Loucy (cell line): ENCODE results near the gene SMIM22.
A peak's percentile ranks its signal among the peaks of the same experiment; 100 is the strongest.

Experiments used
- H2AFZ ChIP-seq: fragments of 200-600 bp; sonication (generic); 2 replicates; pipeline ENCODE4 v1.6.0; 2016; ENCODE audit warnings: antibody characterized with exemption, mild to moderate bottlenecking, low read length, moderate library complexity
- H3F3A ChIP-seq: fragments of 200-600 bp; 2 replicates; pipeline ENCODE4 v1.6.0; 2016; ENCODE audit warnings: antibody characterized with exemption, low read depth, mild to moderate bottlenecking
- H3K27me3 ChIP-seq: fragments of 200-600 bp; sonication (generic); 2 replicates; pipeline ENCODE4 v1.6.1; 2014; ENCODE audit warnings: low read length, mild to moderate bottlenecking; ENCODE audit not compliant: insufficient read depth, poor library complexity, severe bottlenecking
- H3K36me3 ChIP-seq: fragments of 200-600 bp; sonication (generic); 2 replicates; pipeline ENCODE4 v1.6.1; 2016; ENCODE audit warnings: low read length; ENCODE audit not compliant: insufficient read depth
- H3K4me1 ChIP-seq: fragments of 200-600 bp; sonication (generic); 2 replicates; pipeline ENCODE4 v1.5.1; 2014; ENCODE audit warnings: low read length, mild to moderate bottlenecking; ENCODE audit not compliant: insufficient read depth, poor library complexity, severe bottlenecking
- H3K4me2 ChIP-seq: fragments of 200-600 bp; sonication (generic); 2 replicates; pipeline ENCODE4 v1.6.0; 2014; ENCODE audit warnings: antibody characterized with exemption, low read length, low read depth, mild to moderate bottlenecking; ENCODE audit not compliant: poor library complexity, severe bottlenecking
- H3K4me3 ChIP-seq: fragments of 200-600 bp; sonication (generic); 2 replicates; pipeline ENCODE4 v1.5.1; 2014; ENCODE audit warnings: low read length, mild to moderate bottlenecking, mixed read lengths; ENCODE audit not compliant: poor library complexity, severe bottlenecking
- H3K79me2 ChIP-seq: fragments of 200-600 bp; sonication (generic); 2 replicates; pipeline ENCODE4 v1.6.1; 2014; ENCODE audit warnings: low read length; ENCODE audit not compliant: insufficient read depth
- H3K9ac ChIP-seq: fragments of 200-600 bp; sonication (generic); 2 replicates; pipeline ENCODE4 v1.6.0; 2014; ENCODE audit warnings: mild to moderate bottlenecking, low read depth, low read length, moderate library complexity; ENCODE audit not compliant: poor library complexity, severe bottlenecking
- H3K9me2 ChIP-seq: fragments of 200-600 bp; sonication (generic); replicated peaks from 2 replicates; pipeline ENCODE4 v1.6.1; 2016; ENCODE audit warnings: low read depth, low read length, mixed read lengths
- H3K9me3 ChIP-seq: fragments of 200-600 bp; sonication (generic); 2 replicates; pipeline ENCODE4 v1.6.1; 2014; ENCODE audit warnings: mild to moderate bottlenecking, antibody characterized with exemption, low read length, low read depth; ENCODE audit not compliant: insufficient read depth
- H4K20me1 ChIP-seq: fragments of 200-600 bp; sonication (generic); 2 replicates; pipeline ENCODE4 v1.6.0; 2014; ENCODE audit warnings: antibody characterized with exemption, low read length, mild to moderate bottlenecking; ENCODE audit not compliant: insufficient read depth, poor library complexity, severe bottlenecking
- EZH2phosphoT487 ChIP-seq: fragments of 200-600 bp; IDR thresholded peaks from 2 replicates; pipeline ENCODE4 v1.6.1; 2018; ENCODE audit warnings: antibody characterized with exemption, mild to moderate bottlenecking, moderate library complexity, borderline replicate concordance
- TF ChIP-seq, protein P1 (sequence below): fragments of 200-600 bp; sonication (generic); conservative IDR thresholded peaks from 2 replicates; pipeline ENCODE4 v1.5.1; 2014; ENCODE audit warnings: mild to moderate bottlenecking, antibody characterized with exemption, low read length

The SMIM22 gene

DNA sequence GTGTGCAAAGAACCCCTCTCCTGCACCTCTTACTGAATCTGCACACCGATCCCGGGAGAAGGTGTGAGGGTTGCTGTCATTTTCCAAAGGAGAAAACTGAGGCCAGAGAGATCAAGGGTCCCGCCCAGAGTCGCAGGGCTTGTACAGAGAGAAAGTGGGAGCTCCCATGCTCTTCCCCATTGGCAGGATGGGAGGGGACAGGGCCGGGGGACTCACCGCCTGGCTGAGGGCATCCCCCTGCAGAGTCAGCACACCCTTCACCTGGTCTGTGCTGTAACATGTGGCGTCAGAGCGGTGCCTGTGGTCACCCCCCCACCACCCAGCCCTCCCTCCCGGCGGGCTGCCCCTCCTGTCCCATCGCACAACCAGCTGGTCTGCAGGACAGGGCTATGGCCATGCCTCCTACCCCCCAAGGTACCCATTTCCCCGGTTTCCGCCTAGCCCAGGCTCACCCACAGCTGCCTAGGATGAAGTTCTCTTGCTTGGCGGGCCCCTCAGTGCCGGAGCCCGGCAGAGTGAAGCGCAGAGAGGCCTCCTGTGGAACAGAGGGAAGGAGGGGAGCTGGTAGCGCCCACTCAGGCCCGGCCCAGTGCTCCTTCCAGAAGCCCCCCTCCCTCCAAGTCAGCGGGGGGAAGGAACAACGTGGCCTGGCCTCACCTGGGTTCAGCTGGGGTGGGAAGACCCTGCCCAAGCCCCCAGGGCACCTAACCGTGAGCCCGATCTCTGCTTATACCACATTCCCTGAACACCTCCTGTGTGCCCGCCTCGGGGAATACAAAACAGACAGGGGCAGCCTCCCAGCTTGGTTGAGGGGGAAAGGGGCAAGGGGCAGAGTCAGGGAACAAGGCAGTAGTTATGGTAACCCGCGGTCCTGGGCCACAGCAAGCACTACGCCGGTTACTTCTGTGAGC, 6.1 kb downstream of the SMIM22 start:
- peak overlapping the region; percentile 12; the same call in 1 of the 2 replicates for H2AFZ ChIP-seq
- no peak for TF ChIP-seq EZH2phosphoT487
- TF ChIP-seq, protein P1, sequence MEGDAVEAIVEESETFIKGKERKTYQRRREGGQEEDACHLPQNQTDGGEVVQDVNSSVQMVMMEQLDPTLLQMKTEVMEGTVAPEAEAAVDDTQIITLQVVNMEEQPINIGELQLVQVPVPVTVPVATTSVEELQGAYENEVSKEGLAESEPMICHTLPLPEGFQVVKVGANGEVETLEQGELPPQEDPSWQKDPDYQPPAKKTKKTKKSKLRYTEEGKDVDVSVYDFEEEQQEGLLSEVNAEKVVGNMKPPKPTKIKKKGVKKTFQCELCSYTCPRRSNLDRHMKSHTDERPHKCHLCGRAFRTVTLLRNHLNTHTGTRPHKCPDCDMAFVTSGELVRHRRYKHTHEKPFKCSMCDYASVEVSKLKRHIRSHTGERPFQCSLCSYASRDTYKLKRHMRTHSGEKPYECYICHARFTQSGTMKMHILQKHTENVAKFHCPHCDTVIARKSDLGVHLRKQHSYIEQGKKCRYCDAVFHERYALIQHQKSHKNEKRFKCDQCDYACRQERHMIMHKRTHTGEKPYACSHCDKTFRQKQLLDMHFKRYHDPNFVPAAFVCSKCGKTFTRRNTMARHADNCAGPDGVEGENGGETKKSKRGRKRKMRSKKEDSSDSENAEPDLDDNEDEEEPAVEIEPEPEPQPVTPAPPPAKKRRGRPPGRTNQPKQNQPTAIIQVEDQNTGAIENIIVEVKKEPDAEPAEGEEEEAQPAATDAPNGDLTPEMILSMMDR = no peak
- H3K36me3 ChIP-seq = no peaks in the 10 kb centered on the region; the same call in 1 of the 2 replicates
- no peaks in the 10 kb centered on the region for H3F3A ChIP-seq
- H3K27me3 ChIP-seq = no peaks in the 10 kb centered on the region
- H4K20me1 ChIP-seq = no peaks in the 10 kb centered on the region
- peak overlapping the region; percentile 73 for H3K4me2 ChIP-seq
- peak overlapping the region; percentile 46 for H3K9ac ChIP-seq
- H3K9me2 ChIP-seq = no peaks in the 10 kb centered on the region
- no peaks in the 10 kb centered on the region for H3K4me1 ChIP-seq
- no peaks in the 10 kb centered on the region for H3K9me3 ChIP-seq
- H3K79me2 ChIP-seq = no peaks in the 10 kb centered on the region
- H3K4me3 ChIP-seq = peak overlapping the region; percentile 75

DNA sequence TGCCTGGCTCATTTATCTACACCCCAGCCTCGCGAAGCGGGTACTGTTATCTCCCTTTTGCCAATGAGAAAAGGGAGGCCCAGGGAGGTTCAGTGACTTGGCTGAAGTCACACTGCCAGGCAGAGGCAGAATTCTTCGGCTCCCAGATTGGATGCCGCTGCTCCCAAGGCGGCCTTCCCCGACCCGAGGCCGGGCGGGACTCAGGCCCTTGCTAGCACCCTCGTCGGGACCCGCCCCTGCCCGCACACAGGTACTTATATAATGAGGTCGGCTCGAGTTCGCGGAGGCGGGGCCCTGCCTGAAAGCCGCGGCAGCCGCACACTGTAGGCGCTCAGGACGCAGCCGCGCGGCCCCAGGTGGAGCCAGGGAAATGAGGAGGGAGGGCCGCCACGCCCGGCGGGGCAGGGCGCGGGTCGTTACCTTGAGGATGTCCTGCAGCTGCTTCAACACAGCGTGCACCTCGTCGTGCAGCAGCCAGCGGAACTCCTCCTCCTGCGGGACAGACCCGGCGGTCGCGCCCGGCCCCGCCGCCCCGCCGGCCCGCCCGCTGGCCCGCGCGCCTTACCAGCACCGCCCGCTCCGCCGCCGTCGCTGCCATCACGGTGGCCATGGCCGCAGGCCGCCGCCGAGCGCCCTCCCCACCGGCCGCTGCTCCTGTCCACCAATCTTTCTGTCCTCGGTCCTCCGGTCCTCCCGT, 6.9 kb downstream of the SMIM22 start, which contains the start of gene ROGDI:
ROGDI (minus strand) TSS at position 672 of the 697 bp plus-strand sequence; CDS start at position 610, 62 bp downstream.
- Histone ChIP-seq H3K9me2 (no peaks in the 10 kb centered on the region), H3K4me2 (peak within 1 kb of the TSS; percentile 83), H3K79me2 (no peaks in the 10 kb centered on the region), H3K4me1 (no peaks in the 10 kb centered on the region), H4K20me1 (no peaks in the 10 kb centered on the region), H3K27me3 (no peaks in the 10 kb centered on the region), H3K4me3 (peak within 1 kb of the TSS; percentile 75), H3K36me3 (no peaks in the 10 kb centered on the region; the same call in 1 of the 2 replicates), H3K9me3 (no peaks in the 10 kb centered on the region), H2AFZ (peak within 1 kb of the TSS; percentile 82), H3F3A (no peaks in the 10 kb centered on the region), H3K9ac (peak within 1 kb of the TSS; percentile 50)
- TF ChIP-seq, protein P1 = no peak
- TF ChIP-seq EZH2phosphoT487 = no peak

DNA sequence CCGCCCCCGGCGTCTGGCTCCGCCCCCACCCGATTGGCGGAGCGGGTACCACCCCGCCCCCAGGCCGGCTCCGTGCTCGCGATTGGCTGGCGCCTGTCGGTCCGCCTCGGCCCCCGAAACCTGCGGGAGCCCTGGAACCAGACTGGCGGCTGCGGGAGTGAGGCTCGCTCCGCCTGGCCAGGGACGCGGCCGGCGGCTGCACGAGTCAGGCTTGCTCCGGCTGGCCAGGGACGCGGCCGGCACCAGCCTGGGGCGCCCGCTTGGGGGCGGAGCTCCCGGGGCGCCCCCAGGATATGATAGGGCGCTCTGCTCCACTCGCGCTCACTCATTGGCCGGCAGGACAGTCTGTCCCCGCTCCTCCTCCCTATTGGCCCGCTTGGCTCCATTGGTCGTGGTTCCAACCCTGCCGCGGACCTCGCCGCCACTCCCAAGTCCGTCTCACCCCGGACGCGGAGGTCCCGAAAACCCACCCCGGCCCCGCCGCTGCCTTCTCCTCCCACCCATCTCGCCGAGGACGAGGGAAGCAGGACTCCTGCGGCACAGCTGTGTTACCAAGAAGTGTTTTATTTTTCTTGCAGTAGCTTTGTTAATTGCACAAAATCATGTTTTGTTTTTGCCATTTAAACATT, 7.6 kb downstream of the SMIM22 start:
- H3K9me2 ChIP-seq = no peaks in the 10 kb centered on the region
- no peaks in the 10 kb centered on the region for H3K27me3 ChIP-seq
- peak overlapping the region; percentile 82 for H2AFZ ChIP-seq
- H3K79me2 ChIP-seq = no peaks in the 10 kb centered on the region
- no peak for TF ChIP-seq EZH2phosphoT487
- TF ChIP-seq, protein P1 = no peak
- no peaks in the 10 kb centered on the region for H3K9me3 ChIP-seq
- H3K36me3 ChIP-seq = peaks cover 4% of the 10 kb centered on the region; the same call in 1 of the 2 replicates
- H3K9ac ChIP-seq = peak overlapping the region; percentile 50
- H4K20me1 ChIP-seq = no peaks in the 10 kb centered on the region
- H3K4me1 ChIP-seq = no peaks in the 10 kb centered on the region
- H3K4me2 ChIP-seq = peak overlapping the region; percentile 83
- H3F3A ChIP-seq = no peaks in the 10 kb centered on the region
- H3K4me3 ChIP-seq = peak overlapping the region; percentile 75
